NB4 (cell line): ENCODE data around the gene BROX.

Experiments
- CTCF ChIP-seq: IDR thresholded peaks from one replicate; pipeline ENCODE4 v1.5.1; 2012; ENCODE audit warnings: low read depth, low read length
- POLR2A ChIP-seq: IDR thresholded peaks from 2 replicates; pipeline ENCODE4 v1.6.1; 2011; ENCODE audit warnings: mild to moderate bottlenecking; ENCODE audit not compliant: insufficient read length; ENCODE audit errors: extremely low read depth

DNA sequence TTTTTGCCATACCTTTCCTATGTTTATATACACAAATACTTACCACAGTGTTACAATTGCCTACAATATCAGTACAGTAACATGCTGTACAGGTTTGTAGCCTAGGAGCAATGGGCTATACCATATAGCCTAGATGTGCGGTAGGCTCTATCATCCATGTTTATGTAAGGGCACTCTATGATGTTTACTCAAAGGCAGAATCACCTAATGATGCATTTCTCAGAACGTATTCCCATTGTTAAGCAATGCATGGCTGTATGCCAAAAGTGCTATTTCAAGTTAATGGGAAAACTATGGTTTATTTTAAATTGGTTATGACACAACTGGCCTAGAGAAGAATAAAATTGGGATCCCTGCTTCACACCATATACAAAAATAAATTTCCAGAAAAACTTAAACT lies 65.6 kb downstream of the BROX start:
- TF ChIP-seq CTCF (no peak), POLR2A (no peak)
